Keratinocyte (primary cell): Measurements from ENCODE around the gene TAB2. TPM values are rescaled to one million over a fixed set of nuclear protein-coding genes. Genes with fewer than 3 reads are reported as not detected.

Experiments
- DNase-seq: peaks from one replicate; pipeline ENCODE4 v3.0.0-alpha.2; 2011; ENCODE audit warnings: low read depth, missing footprints, low spot score
- FAIRE-seq: peaks from 2 replicates; lab custom pipeline; 2011; peaks lifted over from hg19 to GRCh38; lab: Jason Lieb, UNC
- H2AFZ ChIP-seq: 2 replicates; pipeline ENCODE4 v1.6.0; 2012; ENCODE audit warnings: low read length, control low read depth, inconsistent platforms; ENCODE audit not compliant: control insufficient read depth
- H3K27ac ChIP-seq: 2 replicates; pipeline ENCODE4 v1.5.1; 2011; ENCODE audit warnings: low read length; ENCODE audit not compliant: control insufficient read depth, insufficient read depth
- H3K27me3 ChIP-seq: 3 replicates; pipeline ENCODE4 v1.6.0; 2011; ENCODE audit warnings: low read length; ENCODE audit not compliant: control insufficient read depth, insufficient read depth; ENCODE audit errors: extremely low read depth
- H3K36me3 ChIP-seq, 2 experiments: 2 replicates in 1 of 2; 3 replicates in 1 of 2; pipeline ENCODE4 v1.5.1; 2011; ENCODE audit warnings: low read length in 2 of 2, mild to moderate bottlenecking in 1 of 2; ENCODE audit not compliant: control insufficient read depth in 2 of 2, insufficient read depth in 2 of 2; ENCODE audit errors: extremely low read depth in 1 of 2
- H3K4me1 ChIP-seq: 3 replicates; pipeline ENCODE4 v1.5.1; 2011; ENCODE audit warnings: low read length; ENCODE audit not compliant: control insufficient read depth, insufficient read depth; ENCODE audit errors: extremely low read depth
- H3K4me2 ChIP-seq: 3 replicates; pipeline ENCODE4 v1.6.0; 2011; ENCODE audit warnings: low read depth, low read length; ENCODE audit not compliant: control insufficient read depth, insufficient read depth; ENCODE audit errors: extremely low read depth
- H3K4me3 ChIP-seq, 3 experiments: fragments of 200-600 bp in 1 of 3; sonication (generic) in 1 of 3; 2 replicates in 2 of 3; 3 replicates in 1 of 3; pipeline ENCODE4 v1.5.1; 2011 to 2016; ENCODE audit warnings: low read length in 3 of 3, mild to moderate bottlenecking in 3 of 3, control low read depth in 2 of 3, inconsistent platforms in 1 of 3, low read depth in 1 of 3, mixed read lengths in 1 of 3, mixed run types in 1 of 3, moderate library complexity in 1 of 3; ENCODE audit not compliant: control insufficient read depth in 2 of 3, insufficient read depth in 2 of 3; ENCODE audit errors: extremely low read depth in 1 of 3
- H3K79me2 ChIP-seq: 2 replicates; pipeline ENCODE4 v1.6.0; 2012; ENCODE audit warnings: low read length; ENCODE audit not compliant: control insufficient read depth, insufficient read depth
- H3K9ac ChIP-seq: 3 replicates; pipeline ENCODE4 v1.6.0; 2011; ENCODE audit warnings: low read length; ENCODE audit not compliant: control insufficient read depth, insufficient read depth; ENCODE audit errors: extremely low read depth
- H3K9me1 ChIP-seq: 3 replicates; pipeline ENCODE4 v1.6.0; 2011; ENCODE audit warnings: low read length; ENCODE audit not compliant: control insufficient read depth, insufficient read depth; ENCODE audit errors: extremely low read depth
- H3K9me3 ChIP-seq: 2 replicates; pipeline ENCODE4 v1.5.1; 2012; ENCODE audit warnings: low read depth, low read length; ENCODE audit not compliant: control insufficient read depth
- H4K20me1 ChIP-seq: 3 replicates; pipeline ENCODE4 v1.6.0; 2011; ENCODE audit warnings: low read length; ENCODE audit not compliant: control insufficient read depth, insufficient read depth; ENCODE audit errors: extremely low read depth
- CTCF ChIP-seq, 3 experiments: IDR thresholded peaks in 1 of 3; conservative IDR thresholded peaks in 1 of 3; optimal IDR thresholded peaks in 1 of 3; 2 replicates in 2 of 3; 3 replicates in 1 of 3; pipeline versions ENCODE3 to v1.5.1; 2011; ENCODE audit warnings: low read length in 3 of 3, mild to moderate bottlenecking in 3 of 3, moderate library complexity in 2 of 3, control low read depth in 1 of 3, inconsistent platforms in 1 of 3; ENCODE audit not compliant: insufficient read depth in 2 of 3; ENCODE audit errors: extremely low read depth in 1 of 3
- EZH2 ChIP-seq: IDR thresholded peaks from one replicate; pipeline ENCODE4 v1.6.1; 2012; ENCODE audit warnings: inconsistent platforms, mild to moderate bottlenecking, low read length, moderate library complexity
- dilution Hi-C: fragments of 300-500 bp; cut with MboI; formaldehyde crosslinking; loops from one replicate; pipeline ENCODE4 v1.7.0; 2020; ENCODE audit warnings: low sequenced_read_pairs; ENCODE audit not compliant: extremely low pct_ligation_motif_present
- polyA plus RNA-seq, 5 experiments: library from polyadenylated mRNA; depleted of rRNA in 3 of 5; stranded (reverse) in 3 of 5; stranded (forward) in 1 of 5; unstranded in 1 of 5; fragments of >200 nt; gene quantifications; 1 replicate in 1 of 5; 2 replicates in 3 of 5; 3 replicates in 1 of 5; pipeline versions ENCODE4 v1.2.1 to v1.2.3, GENCODE V29; 2011 to 2012; ENCODE audit warnings: missing spikeins in 2 of 5, low read depth in 1 of 5, low replicate concordance in 1 of 5

TAB2 gene
- polyA plus RNA-seq, 1 donor (not counting 4 experiments of a cell fraction or from before 2014, with no cell fraction given) = 47.5 TPM

DNA sequence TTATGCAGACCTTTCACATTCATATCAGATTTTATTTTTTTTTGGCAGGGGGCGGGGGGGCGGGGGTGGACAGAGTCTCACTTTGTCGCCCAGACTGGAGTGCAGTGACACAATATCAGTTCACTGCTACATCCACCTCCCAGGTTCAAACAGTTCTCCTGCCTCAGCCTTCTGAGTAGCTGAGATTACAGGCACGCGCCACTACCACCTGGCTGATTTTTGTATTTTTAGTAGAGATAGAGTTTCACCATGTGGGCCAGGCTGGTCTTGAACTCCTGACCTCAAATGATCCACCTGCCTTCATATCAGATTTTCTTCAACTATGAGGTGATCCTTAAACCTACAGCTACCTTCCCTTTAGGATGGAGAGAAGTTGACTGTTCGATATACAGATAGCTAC is 74.6 kb downstream of the TAB2 start:
- Histone ChIP-seq H3K9me3 (peaks cover 2% of the 10 kb centered on the region), H3K4me2 (no peak overlapping the region), H3K27me3 (no peaks in the 10 kb centered on the region), H4K20me1 (no peaks in the 10 kb centered on the region), H3K4me3 (no peak overlapping the region), H3K36me3 (peaks cover 0 to 4% of the 10 kb centered on the region in 2 experiments), H3K9me1 (no peaks in the 10 kb centered on the region), H2AFZ (no peak overlapping the region), H3K27ac (no peak overlapping the region), H3K79me2 (peaks cover 38% of the 10 kb centered on the region), H3K9ac (no peak overlapping the region), H3K4me1 (peaks cover 4% of the 10 kb centered on the region)
- dilution Hi-C loops = no loop called here
- TF ChIP-seq EZH2 = no peak
- no peak for TF ChIP-seq CTCF (optimal IDR thresholded peaks at IDR 0.05 in 1 of 3, IDR thresholded peaks at IDR 0.05 in 1 of 3, conservative IDR thresholded peaks at IDR 0.05 in 1 of 3; ENCODE audit: extremely low read depth in 1 of 3, insufficient read depth in 2 of 3, low read length in 3 of 3)
- no peak for DNase-seq
- FAIRE-seq = no peak

DNA sequence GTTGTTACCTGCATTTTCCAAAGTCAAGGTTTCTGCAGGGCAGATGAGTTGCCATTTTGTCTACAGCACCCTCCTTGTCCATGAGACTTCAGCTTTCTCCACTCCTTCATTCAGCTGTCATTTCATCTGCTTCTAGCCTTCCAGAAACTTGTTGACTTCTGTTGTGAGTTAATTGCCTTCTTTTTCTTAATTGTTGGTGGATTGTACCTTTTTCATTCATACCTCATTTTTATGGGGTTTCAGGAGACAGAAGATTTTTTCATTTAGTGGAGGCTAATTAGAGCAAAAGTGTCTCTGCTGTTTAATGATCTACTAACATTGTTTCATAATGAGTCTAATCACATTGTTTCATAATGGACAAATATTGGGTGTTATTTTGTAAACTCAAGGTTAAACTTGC is 75.0 kb downstream of the TAB2 start:
- Histone ChIP-seq H3K9ac (no peak overlapping the region), H3K4me3 (no peak overlapping the region), H3K9me1 (no peaks in the 10 kb centered on the region), H3K27ac (no peak overlapping the region), H3K79me2 (peaks cover 36% of the 10 kb centered on the region), H2AFZ (no peak overlapping the region), H3K9me3 (peaks cover 2% of the 10 kb centered on the region), H3K4me1 (peaks cover 4% of the 10 kb centered on the region), H3K4me2 (no peak overlapping the region), H3K36me3 (peaks cover 0 to 4% of the 10 kb centered on the region in 2 experiments), H3K27me3 (no peaks in the 10 kb centered on the region), H4K20me1 (no peaks in the 10 kb centered on the region)
- no peak for TF ChIP-seq EZH2
- TF ChIP-seq CTCF (optimal IDR thresholded peaks at IDR 0.05 in 1 of 3, IDR thresholded peaks at IDR 0.05 in 1 of 3, conservative IDR thresholded peaks at IDR 0.05 in 1 of 3; ENCODE audit: extremely low read depth in 1 of 3, insufficient read depth in 2 of 3, low read length in 3 of 3) = no peak
- DNase-seq (no peak), FAIRE-seq (no peak)
- dilution Hi-C loops = no loop called here
